HG02763 (cell line): ENCODE measurements around the gene SPANXA2.
"Not testable (repeated sequence)": the region's sequence is repeated elsewhere in the genome, so short reads cannot be mapped to it uniquely, and the experiment has no call there.

ENCODE experiments used
- ATAC-seq: cut with Tn5 transposase; IDR thresholded peaks from one replicate; pipeline ENCODE4 v1.9.1; 2021; ENCODE audit warnings: mild to moderate bottlenecking, moderate library complexity; ENCODE audit not compliant: unreplicated experiment

Gene SPANXA2

GRCh38 chrX:141589408-141589807 lies at the start of gene SPANXA2:
Gene SPANXA2, plus strand, starts transcription at chrX:141589708. Its CDS starts 60 bp downstream, at chrX:141589768.
- ATAC-seq = not testable (repeated sequence)

DNA sequence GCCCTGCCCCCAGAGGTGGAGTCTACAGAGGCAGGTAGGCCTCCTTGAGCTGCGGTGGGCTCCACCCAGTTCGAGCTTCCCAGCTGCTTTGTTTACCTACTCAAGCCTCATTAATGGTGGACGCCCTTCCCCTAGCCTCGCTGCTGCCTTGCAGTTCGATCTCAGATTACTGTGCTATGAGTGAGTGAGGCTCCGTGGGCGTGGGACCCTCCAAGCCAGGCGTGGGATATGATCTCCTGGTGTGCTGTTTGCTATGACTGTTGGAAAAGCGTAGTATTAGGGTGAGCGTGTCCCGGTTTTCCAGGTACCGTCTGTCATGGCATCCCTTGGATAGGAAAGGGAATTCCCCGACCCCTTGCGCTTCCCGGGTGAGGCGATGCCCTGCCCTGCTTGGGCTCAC lies 47.0 kb upstream of the SPANXA2 start:
- ATAC-seq = not testable (repeated sequence)

- ATAC-seq = not testable (repeated sequence)
Measured at GRCh38 chrX:141584638-141585037, 4.9 kb upstream of the SPANXA2 start, which contains the start of gene SPANXA1. Gene SPANXA1, minus strand, starts transcription at chrX:141584738. Its CDS starts 60 bp downstream, at chrX:141584678.

DNA sequence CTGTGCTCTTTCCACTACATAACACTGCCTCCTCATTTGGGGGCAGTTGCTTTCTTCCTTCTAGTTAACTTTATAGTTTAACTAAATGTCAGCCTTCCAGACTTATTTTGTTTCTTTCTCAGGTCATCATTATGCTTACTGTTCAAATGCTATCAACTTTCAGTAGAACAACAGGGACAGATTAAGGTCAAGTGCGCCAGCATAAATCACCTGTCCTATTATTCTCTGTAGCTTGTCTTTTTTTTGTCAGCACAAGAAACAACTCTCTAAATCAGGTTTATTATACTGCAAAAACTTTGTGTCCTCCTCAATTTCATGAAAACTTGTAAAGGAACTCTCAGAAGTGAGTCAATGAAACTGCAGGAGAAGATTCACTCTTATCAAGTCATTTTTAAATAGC lies 19.6 kb downstream of the SPANXA2 start:
- no peak for ATAC-seq

- ATAC-seq = no peak
Measured at GRCh38 chrX:141619336-141619735, 29.8 kb downstream of the SPANXA2 start.

- ATAC-seq = no peak
Measured at GRCh38 chrX:141632124-141632523, 42.6 kb downstream of the SPANXA2 start.

DNA sequence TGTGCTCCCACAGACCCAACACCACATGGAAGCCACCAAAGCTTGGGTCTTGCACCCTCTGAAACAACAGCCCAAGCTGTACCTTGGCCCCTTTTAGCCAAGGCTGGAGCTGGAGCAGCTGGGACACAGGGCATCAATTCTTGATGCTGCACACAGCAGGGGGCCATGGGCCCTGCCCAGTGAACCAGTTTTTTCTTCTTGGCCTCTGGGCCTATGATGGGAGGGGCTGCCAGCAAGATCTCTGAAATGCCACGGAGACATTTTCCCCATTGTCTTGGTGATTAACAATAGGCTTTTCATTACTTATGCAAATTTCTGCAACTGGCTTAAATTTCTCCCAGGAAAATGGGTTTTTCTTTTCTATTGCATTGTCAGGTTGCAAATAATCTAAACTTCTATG lies 49.0 kb downstream of the SPANXA2 start:
- ATAC-seq = no peak
